ENCODE data around the gene P4HA3. TPM values are rescaled to one million over a fixed set of nuclear protein-coding genes. Genes with fewer than 3 reads are reported as not detected.

The P4HA3 gene
- total and polyA plus RNA-seq, 5 experiments from 2014 or later: not detected

DNA sequence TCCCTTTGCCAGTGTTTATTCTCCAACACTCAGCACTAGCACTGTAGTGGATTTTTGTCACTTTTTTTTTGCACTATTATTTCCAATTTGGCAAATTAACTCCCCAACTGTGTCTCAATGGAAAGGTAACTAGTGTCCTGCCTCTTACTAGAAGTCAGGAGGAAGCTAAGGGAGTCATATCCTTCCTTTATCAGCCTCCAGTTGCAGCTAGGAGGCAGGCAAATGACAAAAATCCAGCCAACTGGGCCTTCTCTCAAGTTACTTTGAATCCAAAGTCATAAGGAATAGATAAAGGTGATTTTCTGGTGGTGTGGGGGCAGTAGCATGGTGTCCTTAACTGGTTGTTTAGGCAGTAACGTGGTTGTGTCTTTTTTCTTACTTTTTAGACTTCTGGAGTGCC, 15.6 kb upstream of the P4HA3 start:
- DNase-seq (no peak), ATAC-seq (no peak)
- peak overlapping the region in 1 of 10 donors; percentile 8 for H3K27ac Mint-ChIP-seq
- POLR2A ChIA-PET: no interaction called here
- H3K9me3 Mint-ChIP-seq: no peaks in the 10 kb centered on the region
- no peak overlapping the region for H3K4me3 Mint-ChIP-seq
- H3K4me1 Mint-ChIP-seq: peaks cover 0 to under 1% (median 0%) of the 10 kb centered on the region in 4 donors
- peaks cover 0 to 13% (median 3%) of the 10 kb centered on the region in 5 donors for H3K27me3 Mint-ChIP-seq
- H3K36me3 Mint-ChIP-seq: peaks cover 0 to 3% (median 0%) of the 10 kb centered on the region in 3 donors

GRCh38 chr11:74326665-74327064, 15.2 kb upstream of the P4HA3 start:
- H3K4me3 Mint-ChIP-seq: no peak overlapping the region
- no peaks in the 10 kb centered on the region for H3K9me3 Mint-ChIP-seq
- POLR2A ChIA-PET: no interaction called here

DNA sequence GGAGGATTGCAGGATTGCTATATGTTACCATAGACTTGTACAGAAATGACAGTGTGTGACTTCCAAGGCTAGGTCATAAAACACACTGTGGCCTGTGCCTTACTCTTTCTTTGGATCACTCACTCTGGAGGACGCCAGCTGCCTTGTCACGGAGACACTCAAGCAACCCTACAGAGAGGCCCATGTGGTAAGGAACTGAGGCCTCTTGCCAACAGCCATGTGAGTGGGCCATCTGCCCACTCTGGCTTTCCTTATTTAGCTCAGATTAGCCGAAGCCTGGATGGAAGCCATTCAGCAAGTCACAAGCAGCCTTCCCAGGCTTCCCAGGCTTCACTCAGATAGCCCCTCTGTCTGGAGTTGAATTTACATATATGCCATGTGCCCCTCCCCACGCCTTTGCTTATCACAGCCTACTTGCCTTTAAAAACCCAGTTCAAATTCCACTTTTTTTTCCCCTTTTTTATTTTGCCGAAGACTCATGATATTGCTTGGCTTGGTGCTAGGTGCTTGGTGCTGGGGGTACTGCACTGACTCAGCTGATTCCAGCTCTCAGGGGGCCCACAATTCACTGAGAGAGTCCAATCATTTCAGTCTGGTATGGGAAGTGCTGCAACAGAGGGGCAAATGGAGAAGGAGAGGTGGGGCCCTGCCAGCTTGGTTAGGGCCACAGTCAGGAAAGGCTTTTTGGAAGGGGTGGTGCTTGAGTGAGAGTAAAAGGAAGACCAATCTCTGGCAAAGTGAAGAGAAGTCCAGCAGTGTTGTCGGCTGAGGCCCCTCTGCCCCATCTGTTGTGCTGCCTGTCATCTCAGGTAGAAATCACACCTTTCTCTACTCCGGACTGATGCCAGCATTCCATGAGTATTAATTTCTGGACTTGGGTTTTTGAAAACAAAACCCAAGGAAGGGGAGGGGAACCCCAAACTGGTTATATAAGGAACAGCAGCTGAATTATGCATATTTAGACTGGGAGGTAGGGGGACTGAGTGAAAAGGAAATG, 14.5 kb upstream of the P4HA3 start:
- peaks cover 0 to 3% (median 0%) of the 10 kb centered on the region in 3 donors for H3K36me3 Mint-ChIP-seq

More at GRCh38 chr11:74326665-74327064, 15.2 kb upstream of the P4HA3 start:
- ATAC-seq (no peak), DNase-seq (no peak)
- Mint-ChIP-seq H3K36me3 (peaks cover 0 to 3% (median 0%) of the 10 kb centered on the region in 3 donors), H3K27me3 (peaks cover 2 to 18% (median 3%) of the 10 kb centered on the region in 5 donors), H3K4me1 (peaks cover 0 to 5% (median 2%) of the 10 kb centered on the region in 4 donors), H3K27ac (no peak overlapping the region)

DNA sequence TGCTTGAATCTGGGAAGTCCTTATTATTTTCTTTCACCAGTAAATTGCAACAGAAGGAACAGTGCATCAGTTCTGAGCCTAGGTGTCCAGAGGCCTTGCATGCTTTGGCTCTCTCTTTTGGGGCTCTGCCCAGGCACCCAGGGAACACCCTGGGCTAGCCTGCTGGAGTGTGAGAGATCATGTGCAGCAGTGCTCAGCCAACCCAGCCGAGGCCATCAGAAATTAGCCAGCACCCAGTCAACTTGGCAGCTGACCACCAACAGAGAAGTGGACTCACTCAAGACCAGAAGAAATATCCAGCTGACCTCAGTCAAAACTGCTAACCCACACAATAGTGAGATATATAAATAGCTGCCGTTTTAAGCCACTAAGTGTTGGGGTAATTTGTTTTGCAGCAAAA, 11.2 kb upstream of the P4HA3 start:
- ATAC-seq: no peak
- Mint-ChIP-seq H3K4me1 (peaks cover 0 to 6% (median 3%) of the 10 kb centered on the region in 4 donors), H3K27me3 (peaks cover 5 to 20% (median 7%) of the 10 kb centered on the region in 5 donors), H3K4me3 (no peak overlapping the region), H3K27ac (no peak overlapping the region), H3K9me3 (peaks cover 3 to 6% (median 4%) of the 10 kb centered on the region in 9 donors), H3K36me3 (peaks cover 0 to 10% (median 3%) of the 10 kb centered on the region in 3 donors)
- DNase-seq: no peak
- POLR2A ChIA-PET: no interaction called here

More for the DNA sequence above, 14.5 kb upstream of the P4HA3 start:
- POLR2A ChIA-PET: no interaction called here
- Mint-ChIP-seq H3K4me3 (no peak overlapping the region), H3K27me3 (peaks cover 3 to 20% (median 4%) of the 10 kb centered on the region in 5 donors), H3K4me1 (peaks cover 0 to 6% (median 3%) of the 10 kb centered on the region in 4 donors), H3K9me3 (no peaks in the 10 kb centered on the region), H3K27ac (peak overlapping the region in 1 of 10 donors; percentile 39)
- DNase-seq (no peak), ATAC-seq (no peak)

DNA sequence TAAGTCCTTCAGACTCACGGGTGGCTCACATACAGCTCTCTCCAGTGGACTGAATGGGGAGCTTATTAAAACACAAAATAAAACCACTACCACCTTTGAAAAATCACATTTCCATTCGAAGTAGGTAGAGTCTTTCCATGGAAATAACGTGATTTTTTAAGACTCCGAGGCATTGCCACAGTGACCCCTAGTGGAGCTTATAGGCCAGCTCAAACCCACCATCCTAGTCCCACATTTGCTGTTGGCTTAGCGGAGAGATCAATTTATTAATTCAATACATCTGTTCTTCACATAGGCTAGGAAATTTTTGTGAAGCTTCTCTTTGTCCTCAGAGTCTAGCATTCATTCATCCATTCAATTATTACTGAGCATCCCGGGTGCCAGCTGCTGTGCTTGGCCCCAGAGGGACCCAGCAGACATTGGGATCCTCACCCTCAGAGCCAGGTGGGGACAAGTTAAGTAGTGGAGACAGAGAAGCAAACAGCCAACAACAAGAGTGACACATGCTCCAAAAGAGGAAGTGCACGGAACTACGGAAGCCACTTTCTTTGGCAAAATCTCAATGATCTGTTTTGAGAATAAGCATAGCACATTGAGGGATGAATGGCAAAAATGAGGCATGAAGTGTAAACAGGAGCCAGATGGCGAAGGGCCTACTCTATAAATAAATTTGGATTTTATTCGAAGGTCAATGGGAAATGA, 10.2 kb upstream of the P4HA3 start:
- ATAC-seq: no peak

GRCh38 chr11:74320538-74320937, 9.1 kb upstream of the P4HA3 start:
- H3K36me3 Mint-ChIP-seq: peaks cover 0 to 23% (median 3%) of the 10 kb centered on the region in 3 donors
- H3K9me3 Mint-ChIP-seq: peaks cover 4 to 26% (median 21%) of the 10 kb centered on the region in 9 donors
- ATAC-seq: no peak
- DNase-seq: no peak
- H3K4me3 Mint-ChIP-seq: no peak overlapping the region
- POLR2A ChIA-PET: no interaction called here
- H3K4me1 Mint-ChIP-seq: peaks cover 0 to 6% (median 3%) of the 10 kb centered on the region in 4 donors
- no peak overlapping the region for H3K27ac Mint-ChIP-seq
- peaks cover 5 to 20% (median 7%) of the 10 kb centered on the region in 5 donors for H3K27me3 Mint-ChIP-seq

More for the DNA sequence above, 10.2 kb upstream of the P4HA3 start:
- H3K36me3 Mint-ChIP-seq: peaks cover 0 to 20% (median 3%) of the 10 kb centered on the region in 3 donors
- peak in 5 of 10 donors; percentile 4 to 25 (median 15) for DNase-seq
- peaks cover 4 to 17% (median 15%) of the 10 kb centered on the region in 9 donors for H3K9me3 Mint-ChIP-seq
- H3K4me1 Mint-ChIP-seq: peaks cover 0 to 6% (median 3%) of the 10 kb centered on the region in 4 donors
- H3K27me3 Mint-ChIP-seq: peaks cover 5 to 20% (median 7%) of the 10 kb centered on the region in 5 donors
- H3K27ac Mint-ChIP-seq: peak overlapping the region in 2 of 10 donors; percentile 23 to 46
- H3K4me3 Mint-ChIP-seq: no peak overlapping the region
- POLR2A ChIA-PET: no interaction called here

GRCh38 chr11:74319139-74319816, 7.8 kb upstream of the P4HA3 start:
- Mint-ChIP-seq H3K4me1 (peaks cover 0 to 6% (median 3%) of the 10 kb centered on the region in 4 donors), H3K9me3 (peaks cover 4 to 34% (median 25%) of the 10 kb centered on the region in 9 donors), H3K4me3 (no peak overlapping the region), H3K36me3 (peaks cover 0 to 23% (median 3%) of the 10 kb centered on the region in 3 donors), H3K27ac (no peak overlapping the region), H3K27me3 (peaks cover 5 to 20% (median 7%) of the 10 kb centered on the region in 5 donors)
- POLR2A ChIA-PET: no interaction called here
- DNase-seq: no peak
- no peak for ATAC-seq

GRCh38 chr11:74318241-74318932, 6.9 kb upstream of the P4HA3 start:
- Mint-ChIP-seq H3K27me3 (peaks cover 5 to 20% (median 7%) of the 10 kb centered on the region in 5 donors), H3K27ac (no peak overlapping the region)

GRCh38 chr11:74316772-74317505, 5.5 kb upstream of the P4HA3 start:
- no peak for ATAC-seq
- Mint-ChIP-seq H3K9me3 (peaks cover 5 to 37% (median 25%) of the 10 kb centered on the region in 9 donors), H3K27me3 (peaks cover 6 to 16% (median 11%) of the 10 kb centered on the region in 5 donors), H3K27ac (peak overlapping the region in 1 of 10 donors; percentile 1), H3K4me3 (no peak overlapping the region), H3K4me1 (peaks cover under 1 to 6% (median 4%) of the 10 kb centered on the region in 4 donors), H3K36me3 (peaks cover 0 to 23% (median 3%) of the 10 kb centered on the region in 3 donors)
- POLR2A ChIA-PET: no interaction called here
- no peak for DNase-seq

More at GRCh38 chr11:74318241-74318932, 6.9 kb upstream of the P4HA3 start:
- Mint-ChIP-seq H3K9me3 (peaks cover 5 to 37% (median 25%) of the 10 kb centered on the region in 9 donors), H3K36me3 (peaks cover 0 to 23% (median 3%) of the 10 kb centered on the region in 3 donors), H3K4me3 (no peak overlapping the region), H3K4me1 (peaks cover 0 to 6% (median 3%) of the 10 kb centered on the region in 4 donors)
- ATAC-seq (no peak), DNase-seq (no peak)
- POLR2A ChIA-PET: no interaction called here

DNA sequence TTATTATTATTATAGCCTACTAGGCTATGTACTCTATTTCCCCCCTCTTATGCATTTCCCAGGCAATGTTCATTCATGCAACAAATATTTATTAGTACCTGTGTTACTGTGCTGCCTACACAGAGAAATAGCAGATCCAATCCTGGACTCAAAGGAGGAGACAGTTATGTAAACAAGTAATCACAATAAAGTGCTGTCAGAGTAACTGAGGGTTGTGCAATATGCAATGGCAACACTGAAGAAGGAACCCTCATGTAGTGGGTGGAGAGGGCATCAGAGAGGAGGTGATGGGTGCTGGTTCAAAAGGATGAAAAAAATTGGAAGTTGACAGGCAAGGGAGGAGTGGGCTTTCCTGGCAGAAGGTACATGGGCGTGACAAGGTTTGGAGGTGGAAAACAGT, 886 bp upstream of the P4HA3 start:
- H3K27ac Mint-ChIP-seq: no peak overlapping the region

DNA sequence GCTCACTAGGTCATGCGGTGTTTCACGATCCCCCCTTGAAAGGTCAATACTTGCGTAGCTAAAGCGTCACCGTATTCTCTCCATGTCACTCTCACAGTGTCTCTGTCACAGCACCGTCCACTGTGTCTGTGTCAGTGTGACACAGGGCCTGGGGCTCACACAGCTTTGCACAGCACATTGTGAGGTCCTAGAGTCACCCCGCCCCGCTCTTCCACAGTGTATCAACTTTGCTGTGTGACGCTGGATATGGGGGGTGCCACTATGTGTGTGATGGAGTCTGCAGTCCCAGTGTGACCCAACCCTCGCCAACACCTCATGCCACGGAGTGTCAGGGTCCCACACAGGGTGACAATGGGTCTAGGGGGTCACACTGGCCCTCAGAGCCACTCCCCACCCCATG, 583 bp downstream of the P4HA3 start:
- Mint-ChIP-seq H3K9me3 (peaks cover 1 to 13% (median 7%) of the 10 kb centered on the region in 9 donors), H3K27ac (no peak overlapping the region), H3K36me3 (no peaks in the 10 kb centered on the region), H3K4me1 (peaks cover 8 to 15% (median 12%) of the 10 kb centered on the region in 4 donors), H3K4me3 (peak overlapping the region; percentile 37 to 85 (median 54)), H3K27me3 (peaks cover 22 to 45% (median 39%) of the 10 kb centered on the region in 5 donors)
- DNase-seq: no peak
- no peak for ATAC-seq
- POLR2A ChIA-PET: no interaction called here

More for the DNA sequence above, 886 bp upstream of the P4HA3 start:
- Mint-ChIP-seq H3K4me3 (peak overlapping the region in 4 of 10 donors; percentile 8 to 34 (median 17)), H3K27me3 (peaks cover 15 to 39% (median 33%) of the 10 kb centered on the region in 5 donors), H3K9me3 (peaks cover 1 to 27% (median 18%) of the 10 kb centered on the region in 9 donors), H3K36me3 (peaks cover 0 to 10% (median 3%) of the 10 kb centered on the region in 3 donors), H3K4me1 (peaks cover 8 to 15% (median 12%) of the 10 kb centered on the region in 4 donors)
- no peak for DNase-seq
- no peak for ATAC-seq
- POLR2A ChIA-PET: no interaction called here

Data from naive thymus-derived CD8-positive, alpha-beta T cell (primary cell).